ENCODE results near the gene THBD. TPM values are rescaled to one million over a fixed set of nuclear protein-coding genes. Genes with fewer than 3 reads are reported as not detected.
A peak's percentile ranks its signal among the peaks of the same experiment; 100 is the strongest.

The THBD gene
- polyA plus RNA-seq, 3 donors: 7.4 to 194 (median 30.2) TPM

DNA sequence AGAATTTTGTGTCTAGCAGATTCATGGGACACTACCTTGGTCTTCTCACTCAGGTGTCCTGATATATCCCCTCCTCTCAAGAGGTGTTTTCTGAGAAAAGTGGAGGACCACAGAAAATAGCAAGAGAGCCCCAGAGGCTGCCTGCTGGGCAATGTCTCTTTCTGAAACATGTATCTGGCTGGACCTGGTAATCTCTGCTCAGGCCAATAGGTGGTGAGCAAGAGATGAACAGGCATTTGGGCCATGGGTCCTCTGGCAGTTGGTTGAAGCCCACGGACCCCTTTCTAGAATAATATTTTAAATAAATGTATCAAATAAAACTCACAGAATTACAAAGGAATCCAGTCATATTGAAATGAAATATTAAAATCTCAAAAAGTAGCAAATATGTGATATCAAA, 8.8 kb upstream of the THBD start:
- H3K79me2 ChIP-seq (ENCODE audit: insufficient read depth, low read length): no peaks in the 10 kb centered on the region
- H3K4me2 ChIP-seq (replicated peaks; ENCODE audit: extremely low read depth, low read length, poor library complexity, severe bottlenecking): no peak overlapping the region
- intact Hi-C loops (cut with micrococcal nuclease): no loop called here
- TF ChIP-seq CTCF (IDR thresholded peaks at IDR 0.05): no peak
- no peak overlapping the region for H3K4me3 ChIP-seq (replicated peaks in 1 of 3; ENCODE audit: low read depth in 2 of 3, low read length in 3 of 3)
- H2AFZ ChIP-seq (ENCODE audit: insufficient read depth, low read depth, low read length, poor library complexity, severe bottlenecking): no peak overlapping the region
- no peaks in the 10 kb centered on the region for H3K36me3 ChIP-seq (replicated peaks in 1 of 2; ENCODE audit: control insufficient read depth in 1 of 2, insufficient read depth in 2 of 2, low read length in 2 of 2)
- Mint-ChIP-seq H3K27me3 (ENCODE audit: low read depth in 3 of 3) (peaks cover 0 to 1% (median 0%) of the 10 kb centered on the region in 3 donors), H3K4me1 (peaks cover 33% of the 10 kb centered on the region), H3K27ac (no peak overlapping the region), H3K36me3 (peaks cover 0 to 2% of the 10 kb centered on the region in 2 donors), H3K4me3 (no peak overlapping the region), H3K9me3 (peaks cover 5 to 13% (median 8%) of the 10 kb centered on the region in 7 donors)
- H3K9me3 ChIP-seq (replicated peaks in 1 of 2; ENCODE audit: control insufficient read depth in 1 of 2, insufficient read depth in 1 of 2, low read length in 2 of 2): peaks cover 4 to 5% of the 10 kb centered on the region in 2 donors
- no peaks in the 10 kb centered on the region for H4K20me1 ChIP-seq (ENCODE audit: insufficient read depth, low read length)
- H3K27me3 ChIP-seq (ENCODE audit: control insufficient read depth in 2 of 2, insufficient read depth in 2 of 2, low read length in 2 of 2): no peaks in the 10 kb centered on the region
- no peak overlapping the region for H3K9ac ChIP-seq (ENCODE audit: insufficient read depth, low read length, poor library complexity, severe bottlenecking)
- H3K27ac ChIP-seq (ENCODE audit: low read depth in 1 of 2, low read length in 2 of 2): no peak overlapping the region
- no CpG with 5 or more reads among the region's 1 CpG for WGBS (ENCODE audit: insufficient coverage)
- peaks cover 30 to 31% of the 10 kb centered on the region in 2 donors for H3K4me1 ChIP-seq (ENCODE audit: control insufficient read depth in 1 of 2, insufficient read depth in 2 of 2, low read length in 2 of 2)
- no peak for DNase-seq

- no peak overlapping the region for H3K4me3 Mint-ChIP-seq
- Histone ChIP-seq H2AFZ (ENCODE audit: insufficient read depth, low read depth, low read length, poor library complexity, severe bottlenecking) (no peak overlapping the region), H3K36me3 (replicated peaks in 1 of 2; ENCODE audit: control insufficient read depth in 1 of 2, insufficient read depth in 2 of 2, low read length in 2 of 2) (no peaks in the 10 kb centered on the region), H3K9ac (ENCODE audit: insufficient read depth, low read length, poor library complexity, severe bottlenecking) (no peak overlapping the region), H3K27ac (ENCODE audit: low read depth in 1 of 2, low read length in 2 of 2) (no peak overlapping the region), H4K20me1 (ENCODE audit: insufficient read depth, low read length) (peaks cover 6% of the 10 kb centered on the region), H3K9me3 (replicated peaks in 1 of 2; ENCODE audit: control insufficient read depth in 1 of 2, insufficient read depth in 1 of 2, low read length in 2 of 2) (peaks cover 4 to 5% of the 10 kb centered on the region in 2 donors), H3K4me2 (replicated peaks; ENCODE audit: extremely low read depth, low read length, poor library complexity, severe bottlenecking) (no peak overlapping the region), H3K79me2 (ENCODE audit: insufficient read depth, low read length) (peaks cover 3% of the 10 kb centered on the region), H3K4me1 (ENCODE audit: control insufficient read depth in 1 of 2, insufficient read depth in 2 of 2, low read length in 2 of 2) (peaks cover 27 to 38% of the 10 kb centered on the region in 2 donors), H3K27me3 (ENCODE audit: control insufficient read depth in 2 of 2, insufficient read depth in 2 of 2, low read length in 2 of 2) (peaks cover 0 to 3% of the 10 kb centered on the region in 2 donors), H3K4me3 (replicated peaks in 1 of 3; ENCODE audit: low read depth in 2 of 3, low read length in 3 of 3) (no peak overlapping the region)
- 97% methylated on average over 5 of the region's 5 CpGs for WGBS (ENCODE audit: insufficient coverage)
- peak overlapping the region in 1 of 7 donors; percentile 8 for H3K27ac Mint-ChIP-seq
- DNase-seq: no peak
- intact Hi-C loops (cut with micrococcal nuclease): loop anchor here (5.0 kb wide), 4 partner anchors 34 to 279 kb away; partner anchors contain the start of gene CD93 (in 1 of the 2)
- peaks cover 0 to 11% (median 7%) of the 10 kb centered on the region in 3 donors for H3K27me3 Mint-ChIP-seq (ENCODE audit: low read depth in 3 of 3)
- H3K9me3 Mint-ChIP-seq: peaks cover 5 to 13% (median 9%) of the 10 kb centered on the region in 7 donors
- no peak for TF ChIP-seq CTCF (IDR thresholded peaks at IDR 0.05)
- peaks cover 2 to 4% of the 10 kb centered on the region in 2 donors for H3K36me3 Mint-ChIP-seq
- H3K4me1 Mint-ChIP-seq: peaks cover 28% of the 10 kb centered on the region
Observed at GRCh38 chr20:23052904-23053303, 3.4 kb upstream of the THBD start.

Measured in CD14-positive monocyte (primary cell).